G401.6 (cell line): Measurements from ENCODE around the gene SMIM9.

Experiments used
- FAIRE-seq: peaks from 2 replicates; lab custom pipeline; 2012; peaks lifted over from hg19 to GRCh38; lab: Jason Lieb, UNC

SMIM9 gene

GRCh38 chrX:154815274-154815818 is 19.1 kb downstream of the SMIM9 start:
- FAIRE-seq: no peak

- no peak for FAIRE-seq
Measured at GRCh38 chrX:154813801-154814200, 20.7 kb downstream of the SMIM9 start.

GRCh38 chrX:154812341-154813101 is 21.9 kb downstream of the SMIM9 start:
- FAIRE-seq: no peak

- FAIRE-seq: no peak
Measured at GRCh38 chrX:154809939-154810665, 24.4 kb downstream of the SMIM9 start.

- no peak for FAIRE-seq
Measured at GRCh38 chrX:154806837-154807501, 27.5 kb downstream of the SMIM9 start.

GRCh38 chrX:154805696-154806091 is 28.8 kb downstream of the SMIM9 start:
- FAIRE-seq: no peak

GRCh38 chrX:154804957-154805695 is 29.3 kb downstream of the SMIM9 start, which contains the start of gene MPP1:
MPP1 (minus strand) TSS chrX:154805485; CDS start chrX:154805373, 112 bp downstream.
- FAIRE-seq: no peak

GRCh38 chrX:154804261-154804956 is 30.1 kb downstream of the SMIM9 start:
- FAIRE-seq: no peak

GRCh38 chrX:154802947-154803346 is 31.5 kb downstream of the SMIM9 start:
- no peak for FAIRE-seq

GRCh38 chrX:154800478-154801210 is 33.8 kb downstream of the SMIM9 start:
- no peak for FAIRE-seq

GRCh38 chrX:154799556-154800348 is 34.7 kb downstream of the SMIM9 start:
- FAIRE-seq: no peak

GRCh38 chrX:154797006-154797405 is 37.5 kb downstream of the SMIM9 start:
- FAIRE-seq: no peak

GRCh38 chrX:154795016-154795415 is 39.4 kb downstream of the SMIM9 start:
- FAIRE-seq: no peak

GRCh38 chrX:154793084-154793795 is 41.2 kb downstream of the SMIM9 start:
- FAIRE-seq: no peak

- no peak for FAIRE-seq
Measured at GRCh38 chrX:154791939-154792338, 42.5 kb downstream of the SMIM9 start.

GRCh38 chrX:154791467-154791866 is 43.0 kb downstream of the SMIM9 start:
- no peak for FAIRE-seq

GRCh38 chrX:154785716-154786115 is 48.7 kb downstream of the SMIM9 start:
- no peak for FAIRE-seq

GRCh38 chrX:154784149-154784995 is 50.1 kb downstream of the SMIM9 start:
- no peak for FAIRE-seq
